ENCODE results near the gene GIPR. TPM values are rescaled to one million over a fixed set of nuclear protein-coding genes. Genes with fewer than 3 reads are reported as not detected.

Gene GIPR
- total and polyA plus RNA-seq, 10 of the 15 experiments (the other 5 are each of a cell fraction or from before 2014, with no cell fraction given) = 1.7 to 26.3 (median 13.7) TPM

GRCh38 chr19:45717131-45717982 lies 49.3 kb downstream of the GIPR start (continued):
- TF ChIP-seq, protein P1, sequence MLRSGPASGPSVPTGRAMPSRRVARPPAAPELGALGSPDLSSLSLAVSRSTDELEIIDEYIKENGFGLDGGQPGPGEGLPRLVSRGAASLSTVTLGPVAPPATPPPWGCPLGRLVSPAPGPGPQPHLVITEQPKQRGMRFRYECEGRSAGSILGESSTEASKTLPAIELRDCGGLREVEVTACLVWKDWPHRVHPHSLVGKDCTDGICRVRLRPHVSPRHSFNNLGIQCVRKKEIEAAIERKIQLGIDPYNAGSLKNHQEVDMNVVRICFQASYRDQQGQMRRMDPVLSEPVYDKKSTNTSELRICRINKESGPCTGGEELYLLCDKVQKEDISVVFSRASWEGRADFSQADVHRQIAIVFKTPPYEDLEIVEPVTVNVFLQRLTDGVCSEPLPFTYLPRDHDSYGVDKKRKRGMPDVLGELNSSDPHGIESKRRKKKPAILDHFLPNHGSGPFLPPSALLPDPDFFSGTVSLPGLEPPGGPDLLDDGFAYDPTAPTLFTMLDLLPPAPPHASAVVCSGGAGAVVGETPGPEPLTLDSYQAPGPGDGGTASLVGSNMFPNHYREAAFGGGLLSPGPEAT (IDR thresholded peaks at IDR 0.05; ENCODE audit: low read depth) = peak; percentile 99
- TF ChIP-seq NFXL1 (IDR thresholded peaks at IDR 0.05; ENCODE audit: borderline replicate concordance) = no peak
- peak; percentile 95 for TF ChIP-seq RELA (IDR thresholded peaks at IDR 0.05; ENCODE audit: borderline replicate concordance, partially characterized antibody)
- peak; percentile 61; the same call in 1 of the 2 replicates for TF ChIP-seq ZNF207 (IDR thresholded peaks at IDR 0.05; ENCODE audit: borderline replicate concordance)
- TF ChIP-seq POLR2A (IDR thresholded peaks at IDR 0.05; ENCODE audit: low read depth, low read length) = peak; percentile 70
- peak; percentile 58; the same call in 1 of the 2 replicates for TF ChIP-seq PML (IDR thresholded peaks at IDR 0.05; ENCODE audit: low read length)
- no peak; the same call in 1 of the 2 replicates for TF ChIP-seq EED (IDR thresholded peaks at IDR 0.05; ENCODE audit: low read depth)
- TF ChIP-seq, protein P2, sequence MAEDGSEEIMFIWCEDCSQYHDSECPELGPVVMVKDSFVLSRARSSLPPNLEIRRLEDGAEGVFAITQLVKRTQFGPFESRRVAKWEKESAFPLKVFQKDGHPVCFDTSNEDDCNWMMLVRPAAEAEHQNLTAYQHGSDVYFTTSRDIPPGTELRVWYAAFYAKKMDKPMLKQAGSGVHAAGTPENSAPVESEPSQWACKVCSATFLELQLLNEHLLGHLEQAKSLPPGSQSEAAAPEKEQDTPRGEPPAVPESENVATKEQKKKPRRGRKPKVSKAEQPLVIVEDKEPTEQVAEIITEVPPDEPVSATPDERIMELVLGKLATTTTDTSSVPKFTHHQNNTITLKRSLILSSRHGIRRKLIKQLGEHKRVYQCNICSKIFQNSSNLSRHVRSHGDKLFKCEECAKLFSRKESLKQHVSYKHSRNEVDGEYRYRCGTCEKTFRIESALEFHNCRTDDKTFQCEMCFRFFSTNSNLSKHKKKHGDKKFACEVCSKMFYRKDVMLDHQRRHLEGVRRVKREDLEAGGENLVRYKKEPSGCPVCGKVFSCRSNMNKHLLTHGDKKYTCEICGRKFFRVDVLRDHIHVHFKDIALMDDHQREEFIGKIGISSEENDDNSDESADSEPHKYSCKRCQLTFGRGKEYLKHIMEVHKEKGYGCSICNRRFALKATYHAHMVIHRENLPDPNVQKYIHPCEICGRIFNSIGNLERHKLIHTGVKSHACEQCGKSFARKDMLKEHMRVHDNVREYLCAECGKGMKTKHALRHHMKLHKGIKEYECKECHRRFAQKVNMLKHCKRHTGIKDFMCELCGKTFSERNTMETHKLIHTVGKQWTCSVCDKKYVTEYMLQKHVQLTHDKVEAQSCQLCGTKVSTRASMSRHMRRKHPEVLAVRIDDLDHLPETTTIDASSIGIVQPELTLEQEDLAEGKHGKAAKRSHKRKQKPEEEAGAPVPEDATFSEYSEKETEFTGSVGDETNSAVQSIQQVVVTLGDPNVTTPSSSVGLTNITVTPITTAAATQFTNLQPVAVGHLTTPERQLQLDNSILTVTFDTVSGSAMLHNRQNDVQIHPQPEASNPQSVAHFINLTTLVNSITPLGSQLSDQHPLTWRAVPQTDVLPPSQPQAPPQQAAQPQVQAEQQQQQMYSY (CRISPR knock-in tag; IDR thresholded peaks at IDR 0.05) = no peak
- 0 out of 2 replicates have a peak, but pooled peaks have one; percentile 1 for TF ChIP-seq SPI1 (IDR thresholded peaks at IDR 0.05; ENCODE audit: borderline replicate concordance, insufficient read depth, low read depth, low read length)
- TF ChIP-seq IKZF2 (IDR thresholded peaks at IDR 0.05) = peak; percentile 48 to 79; a peak in 3 of 4 replicates
- TF ChIP-seq ASH2L (IDR thresholded peaks at IDR 0.05; ENCODE audit: borderline replicate concordance, low read depth) = no peak
- peak; percentile 82; the same call in 1 of the 2 replicates for TF ChIP-seq CHD2 (IDR thresholded peaks at IDR 0.05; ENCODE audit: borderline replicate concordance, low read depth, low read length)
- TF ChIP-seq SUZ12 (IDR thresholded peaks at IDR 0.05; ENCODE audit: unreplicated experiment) = no peak
- TF ChIP-seq, protein P3, sequence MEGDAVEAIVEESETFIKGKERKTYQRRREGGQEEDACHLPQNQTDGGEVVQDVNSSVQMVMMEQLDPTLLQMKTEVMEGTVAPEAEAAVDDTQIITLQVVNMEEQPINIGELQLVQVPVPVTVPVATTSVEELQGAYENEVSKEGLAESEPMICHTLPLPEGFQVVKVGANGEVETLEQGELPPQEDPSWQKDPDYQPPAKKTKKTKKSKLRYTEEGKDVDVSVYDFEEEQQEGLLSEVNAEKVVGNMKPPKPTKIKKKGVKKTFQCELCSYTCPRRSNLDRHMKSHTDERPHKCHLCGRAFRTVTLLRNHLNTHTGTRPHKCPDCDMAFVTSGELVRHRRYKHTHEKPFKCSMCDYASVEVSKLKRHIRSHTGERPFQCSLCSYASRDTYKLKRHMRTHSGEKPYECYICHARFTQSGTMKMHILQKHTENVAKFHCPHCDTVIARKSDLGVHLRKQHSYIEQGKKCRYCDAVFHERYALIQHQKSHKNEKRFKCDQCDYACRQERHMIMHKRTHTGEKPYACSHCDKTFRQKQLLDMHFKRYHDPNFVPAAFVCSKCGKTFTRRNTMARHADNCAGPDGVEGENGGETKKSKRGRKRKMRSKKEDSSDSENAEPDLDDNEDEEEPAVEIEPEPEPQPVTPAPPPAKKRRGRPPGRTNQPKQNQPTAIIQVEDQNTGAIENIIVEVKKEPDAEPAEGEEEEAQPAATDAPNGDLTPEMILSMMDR (IDR thresholded peaks at IDR 0.05 in 2 of 3, conservative IDR thresholded peaks at IDR 0.05 in 1 of 3; ENCODE audit: control insufficient read depth in 2 of 3, extremely low read depth in 1 of 3, insufficient read depth in 1 of 3, low read depth in 3 of 3, low read length in 3 of 3) = peak; percentile 21 to 31 (median 25); a peak in 4 of 6 replicates
- peak; percentile 92 for TF ChIP-seq NBN (IDR thresholded peaks at IDR 0.05)
- TF ChIP-seq FOXM1 (IDR thresholded peaks at IDR 0.05; ENCODE audit: low read depth, low read length) = no peak; the same call in 1 of the 2 replicates
- TF ChIP-seq CEBPB (IDR thresholded peaks at IDR 0.05; ENCODE audit: borderline replicate concordance in 1 of 2, low read depth in 2 of 2, low read length in 2 of 2) = no peak
- peak; percentile 96 for TF ChIP-seq HDGF (IDR thresholded peaks at IDR 0.05)
